Measurements from ENCODE around the gene DNAJC18.

The DNAJC18 gene

DNA sequence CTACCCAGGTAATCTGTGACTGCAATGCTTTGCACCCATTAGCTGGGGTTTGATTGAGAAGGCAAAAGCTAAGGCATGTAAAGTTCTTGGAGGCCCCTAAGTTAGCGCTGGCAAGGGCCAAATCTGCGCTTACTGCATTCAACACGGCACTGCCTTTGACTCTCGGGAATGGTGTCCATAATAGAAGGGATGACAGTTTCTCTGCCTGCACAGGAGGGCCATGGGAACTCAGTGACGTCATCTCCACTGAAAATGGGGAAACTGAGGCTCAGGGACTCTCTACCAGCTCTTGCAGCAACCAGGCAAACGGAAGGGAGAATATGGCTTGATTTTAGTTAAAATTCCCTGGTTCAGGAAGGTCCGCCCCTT, 35.9 kb downstream of the DNAJC18 start:
- DNase-seq (ENCODE audit: low spot score), result no peak

DNA sequence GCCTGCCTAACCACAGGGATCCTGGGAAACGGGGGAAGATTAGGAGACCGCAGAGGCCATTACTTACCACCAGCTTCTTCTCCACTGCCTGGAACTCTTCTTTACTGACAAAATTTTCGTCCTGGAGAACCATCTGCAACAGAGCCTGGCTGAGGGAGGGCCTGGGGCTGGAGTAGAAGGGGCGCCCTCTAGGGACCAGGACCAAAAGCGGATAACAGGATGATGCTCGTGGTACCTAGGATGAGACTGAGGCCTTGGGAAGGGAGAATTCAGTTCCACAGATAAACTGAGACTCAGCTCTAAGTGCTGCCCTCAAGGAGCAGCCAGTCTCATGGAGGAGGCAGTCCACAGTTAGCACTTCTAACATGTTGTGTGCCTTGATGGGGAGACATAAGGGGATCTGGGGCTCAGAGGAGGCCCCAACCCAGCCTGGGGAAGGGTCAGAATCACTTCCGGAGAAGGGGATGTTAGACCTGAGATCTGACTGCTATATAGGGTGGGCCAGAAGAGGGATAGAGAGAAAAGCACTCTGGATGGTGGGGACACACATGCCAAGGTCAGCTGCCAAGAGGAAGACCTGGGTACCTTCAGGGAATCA, 36.7 kb downstream of the DNAJC18 start:
- DNase-seq (ENCODE audit: low spot score), result peak; percentile 23

DNA sequence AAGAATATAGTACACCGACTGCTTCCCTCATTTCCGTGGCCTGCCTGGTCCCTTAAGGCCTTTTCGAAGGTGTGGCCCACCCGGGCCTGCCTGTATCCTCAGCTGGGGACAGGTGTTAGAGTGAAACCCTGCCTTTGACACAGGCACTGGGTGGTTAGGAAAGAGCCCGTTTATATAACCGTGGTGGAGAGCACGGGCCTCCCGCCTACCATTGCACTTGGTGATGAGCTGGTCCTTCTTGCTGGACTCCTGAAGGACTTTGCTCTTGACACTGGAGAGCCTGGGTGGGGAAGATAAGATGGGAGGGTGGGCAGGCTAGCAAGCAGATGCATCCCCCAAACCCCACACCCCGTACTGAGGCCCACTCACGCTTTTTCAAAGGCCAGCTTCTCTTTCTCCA, 37.8 kb downstream of the DNAJC18 start:
- DNase-seq (ENCODE audit: low spot score), result no peak

DNA sequence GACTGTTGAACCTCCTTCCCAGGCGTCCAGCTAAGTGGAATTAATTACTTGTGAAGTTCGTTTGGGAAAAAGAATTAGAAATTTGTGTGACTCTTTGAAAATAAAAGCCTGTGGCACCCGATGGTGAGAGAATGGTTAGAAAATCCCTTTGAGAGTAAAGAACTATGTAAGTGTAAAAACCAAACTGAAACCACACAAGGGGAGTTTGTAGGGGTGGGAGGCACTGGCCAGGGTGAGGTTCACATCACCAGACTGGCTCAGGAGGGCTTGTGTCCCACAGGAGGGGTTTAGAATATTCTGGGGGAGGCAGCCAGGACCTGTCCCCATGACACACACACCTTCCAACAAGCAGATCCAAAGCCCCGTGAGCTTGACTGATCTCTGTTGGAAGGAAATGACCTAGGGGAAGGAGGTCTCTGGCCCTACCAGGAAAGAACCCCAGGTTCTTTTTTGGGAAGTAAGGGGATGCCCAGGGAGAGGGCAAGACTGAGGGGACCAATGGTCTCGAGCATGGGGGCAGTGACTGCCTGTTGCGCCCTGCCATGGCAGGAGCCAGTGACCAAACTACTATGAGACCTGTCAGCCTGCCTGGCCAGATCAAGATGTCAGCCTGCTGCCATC, 39.7 kb downstream of the DNAJC18 start:
- DNase-seq (ENCODE audit: low spot score), result no peak

DNA sequence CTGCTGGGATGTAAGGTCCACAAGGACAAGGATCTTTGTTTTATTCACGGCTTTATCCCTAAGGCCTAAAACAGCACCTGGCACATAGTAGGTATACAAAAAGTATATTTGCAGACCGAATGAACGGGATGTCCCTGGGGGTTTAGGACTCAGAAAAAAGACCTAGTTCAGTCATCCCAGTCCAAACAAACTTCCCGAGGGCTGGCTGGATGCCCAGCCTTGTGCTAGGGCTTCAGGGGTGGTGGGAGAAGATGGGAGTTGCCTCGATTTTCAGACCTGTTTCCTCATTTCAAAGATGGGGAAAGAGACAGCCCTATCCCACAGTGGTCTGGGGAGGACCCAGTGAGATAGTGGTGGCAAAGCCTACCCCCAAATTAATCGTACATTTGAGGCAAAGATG, 41.4 kb downstream of the DNAJC18 start:
- no peak for DNase-seq (ENCODE audit: low spot score)

DNA sequence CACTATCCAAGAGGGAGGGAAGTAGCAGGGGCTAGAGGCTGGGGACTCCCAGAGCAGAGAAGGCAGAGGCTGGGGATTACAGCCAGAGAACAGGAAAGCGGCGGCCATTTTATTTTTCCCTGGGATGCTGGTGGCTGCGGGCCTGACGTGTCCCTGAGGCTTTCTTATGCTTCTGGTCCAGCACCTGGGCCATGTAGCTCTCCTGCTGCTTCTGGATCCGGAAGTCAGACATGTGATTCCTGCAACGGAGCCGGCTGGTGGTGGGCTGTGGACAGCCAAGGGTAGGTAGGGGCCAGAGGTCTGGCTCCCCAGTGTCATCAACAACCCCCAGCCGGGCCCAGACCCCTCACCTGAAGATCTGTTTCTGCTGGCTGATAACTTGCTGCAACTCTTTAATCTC, 42.6 kb downstream of the DNAJC18 start:
- DNase-seq (ENCODE audit: low spot score), result no peak

DNA sequence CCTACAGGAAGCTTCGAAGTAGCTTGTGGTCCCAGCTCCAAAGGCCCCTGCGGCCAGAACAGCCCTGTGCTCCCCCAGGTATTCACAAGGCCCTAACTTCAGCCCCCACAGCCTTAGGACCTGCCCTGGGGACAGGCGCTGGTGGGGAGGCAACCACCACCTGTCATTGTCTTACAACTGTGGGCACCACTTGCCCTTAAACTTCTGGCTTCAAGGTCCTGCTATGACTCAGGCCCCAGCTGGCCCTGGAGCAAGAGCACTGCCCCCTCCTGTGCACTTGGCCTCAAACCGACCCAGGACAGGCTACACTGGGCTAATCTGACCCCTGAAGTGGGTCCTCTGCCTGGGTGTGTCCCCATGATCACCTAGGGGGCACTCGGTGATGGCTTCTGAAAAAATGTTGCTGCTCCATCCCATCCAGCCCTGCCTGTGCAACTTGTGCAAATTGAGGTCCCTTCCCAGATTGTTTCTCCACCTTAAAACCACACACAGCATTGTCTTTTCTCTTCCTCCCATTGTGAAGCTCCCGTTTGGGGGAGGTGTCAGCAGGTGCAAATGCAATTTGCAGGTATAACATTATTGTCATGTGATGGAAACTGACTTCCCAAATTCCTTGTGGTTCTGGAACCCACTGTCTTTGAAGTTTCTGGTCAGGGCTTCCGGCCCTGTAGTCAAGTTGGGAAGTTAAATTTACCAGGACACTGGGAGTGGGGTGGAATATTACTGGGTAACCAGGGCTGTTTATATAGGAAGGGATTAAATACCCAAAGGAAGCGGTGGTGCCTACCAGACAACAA, 43.3 kb downstream of the DNAJC18 start:
- DNase-seq (ENCODE audit: low spot score), result peak; percentile 41

DNA sequence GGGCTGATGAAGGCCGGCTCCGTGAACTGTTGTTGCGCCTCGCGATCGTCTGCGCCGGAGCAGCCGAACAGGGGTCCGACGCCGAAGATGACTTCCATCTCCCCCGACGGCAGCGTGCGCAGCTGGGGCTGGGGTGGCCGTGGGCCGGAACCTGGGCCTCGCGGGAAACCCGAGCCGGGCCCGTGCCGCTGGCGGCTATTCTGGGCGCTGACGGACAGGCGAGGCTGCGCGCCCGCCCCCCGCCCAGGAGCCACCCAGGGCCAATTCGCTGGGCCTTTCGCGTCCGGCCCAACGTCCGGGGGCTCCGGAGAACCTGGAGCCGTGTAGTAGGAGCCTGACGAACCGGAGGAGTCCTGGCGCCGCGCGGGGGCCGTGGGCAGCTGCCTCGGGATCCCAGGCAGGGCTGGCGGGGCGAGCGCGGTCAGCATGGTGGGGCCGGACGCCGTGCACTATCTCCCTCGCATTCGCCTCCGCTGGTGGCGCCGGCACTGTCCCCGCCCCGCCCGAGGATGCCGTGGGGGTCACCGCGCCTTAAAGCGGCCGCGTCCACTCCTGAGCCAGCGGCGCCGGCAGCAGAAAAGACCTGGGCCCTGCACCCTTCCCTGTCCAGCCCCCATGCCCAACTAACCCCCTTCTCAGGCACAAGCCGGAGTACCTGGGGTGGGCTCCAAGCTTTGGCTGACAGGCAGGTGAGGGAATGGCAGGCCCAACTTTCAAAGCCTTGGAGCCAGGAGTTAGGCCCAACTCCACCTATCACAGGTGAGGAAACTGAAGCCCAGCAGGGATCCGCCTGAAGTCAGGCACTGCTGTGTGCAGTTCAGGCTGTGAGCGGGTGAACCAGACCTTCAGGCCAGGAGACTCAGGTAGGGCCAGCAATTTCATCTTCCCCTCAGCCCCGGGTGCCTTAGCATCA, 44.4 kb downstream of the DNAJC18 start, which contains the start of gene PROB1:
Gene PROB1 (minus strand): TSS at position 451 of the 913 bp plus-strand sequence. CDS start 23 bp downstream, at position 428.
- no peak for DNase-seq (ENCODE audit: low spot score)

DNA sequence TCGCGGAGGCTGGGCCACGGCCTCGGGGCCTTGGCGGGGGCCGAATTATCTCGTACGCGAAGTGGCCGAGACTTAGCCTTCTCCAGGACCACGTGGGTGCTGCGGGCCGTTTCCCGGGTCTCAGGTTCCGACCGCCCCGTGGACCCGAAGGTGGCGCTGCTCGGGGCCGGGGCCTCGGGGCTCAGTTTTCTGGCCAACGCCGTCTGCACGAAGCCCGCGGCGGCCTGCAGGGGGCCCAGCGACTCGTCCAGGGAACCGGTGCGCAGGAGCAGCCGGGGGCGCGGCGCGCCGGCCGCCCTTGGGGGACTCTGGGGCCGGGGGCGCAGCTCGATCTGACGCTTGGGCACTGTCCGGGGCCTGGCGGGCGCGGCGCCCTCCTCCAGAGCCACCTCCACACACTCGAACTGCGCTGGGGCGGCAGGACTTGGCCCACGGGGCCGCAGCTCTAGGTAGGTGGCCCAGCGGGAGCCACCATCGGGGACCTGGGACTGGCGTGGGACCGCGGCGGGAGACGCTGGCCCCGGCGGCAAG, 45.1 kb downstream of the DNAJC18 start:
- DNase-seq (ENCODE audit: low spot score), result no peak

DNA sequence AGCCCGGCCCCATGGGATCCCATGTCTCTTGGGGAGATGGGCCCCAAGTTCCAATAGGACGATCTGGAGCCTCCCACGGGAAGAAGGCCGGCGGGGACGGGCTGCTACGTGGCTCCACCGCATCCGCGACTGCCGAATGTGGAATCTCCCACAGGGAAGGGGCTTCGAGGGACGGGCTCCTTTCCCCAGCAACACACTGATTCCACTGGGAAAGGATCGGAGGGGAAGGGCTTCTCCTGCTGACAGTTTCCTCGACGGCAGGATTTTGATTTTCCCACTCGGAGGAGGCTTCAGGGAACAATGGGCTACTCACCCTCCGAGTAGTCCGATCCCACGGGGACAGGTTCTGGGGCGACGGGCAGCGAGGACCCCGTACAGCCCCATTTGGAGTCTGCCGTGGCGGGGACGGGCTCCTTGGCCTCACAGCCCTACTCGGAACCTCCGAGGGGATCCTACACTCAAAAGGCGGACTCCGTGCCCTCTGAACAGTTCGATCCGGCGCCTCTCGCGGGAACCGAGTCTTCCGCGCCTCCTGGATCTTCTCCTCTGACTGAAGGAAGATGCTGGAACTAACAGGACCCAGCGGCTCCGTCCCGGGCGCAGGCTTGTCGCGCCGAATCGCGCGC, 45.7 kb downstream of the DNAJC18 start:
- DNase-seq (ENCODE audit: low spot score), result no peak

DNA sequence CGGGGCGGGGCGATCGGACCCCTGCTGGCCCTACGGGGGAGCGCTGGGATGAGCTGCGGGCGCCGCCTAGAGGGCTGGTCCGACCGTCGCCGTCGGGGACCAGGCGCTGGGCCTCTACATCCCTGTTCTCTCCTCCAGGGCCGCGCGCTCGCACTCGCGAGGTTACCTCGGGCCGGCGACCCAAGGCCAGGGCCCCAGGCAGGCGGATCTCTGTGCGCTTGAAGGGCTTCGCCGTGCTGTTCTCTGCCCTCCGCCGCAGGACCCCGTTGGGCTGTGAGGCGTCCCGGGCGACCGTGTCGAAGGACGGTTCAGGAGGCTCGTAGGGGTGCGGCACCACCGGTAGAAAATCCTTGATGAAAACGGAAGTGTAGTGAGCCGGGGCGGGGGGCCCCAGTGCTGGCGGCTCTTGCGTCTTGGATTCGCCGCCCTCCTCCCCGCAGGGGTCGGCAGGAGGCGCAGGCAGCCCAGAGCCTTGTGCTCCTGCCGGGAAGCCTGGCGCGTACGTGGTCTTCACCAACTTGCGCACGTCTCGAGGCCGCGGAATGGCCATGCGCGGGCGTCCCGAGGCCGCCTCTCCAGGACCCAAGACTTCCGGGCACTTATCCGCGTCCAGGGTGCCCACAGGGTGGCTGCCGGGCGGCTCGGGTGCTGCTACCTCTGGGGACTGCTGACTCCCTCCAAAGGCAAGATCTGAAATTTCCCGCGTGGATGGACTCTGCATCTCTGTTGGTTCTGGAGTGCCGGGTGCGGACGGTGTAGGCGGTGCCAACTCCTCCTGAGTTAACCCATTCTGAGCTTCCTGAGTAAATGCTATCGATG, 46.4 kb downstream of the DNAJC18 start:
- DNase-seq (ENCODE audit: low spot score), result peak; percentile 80

DNA sequence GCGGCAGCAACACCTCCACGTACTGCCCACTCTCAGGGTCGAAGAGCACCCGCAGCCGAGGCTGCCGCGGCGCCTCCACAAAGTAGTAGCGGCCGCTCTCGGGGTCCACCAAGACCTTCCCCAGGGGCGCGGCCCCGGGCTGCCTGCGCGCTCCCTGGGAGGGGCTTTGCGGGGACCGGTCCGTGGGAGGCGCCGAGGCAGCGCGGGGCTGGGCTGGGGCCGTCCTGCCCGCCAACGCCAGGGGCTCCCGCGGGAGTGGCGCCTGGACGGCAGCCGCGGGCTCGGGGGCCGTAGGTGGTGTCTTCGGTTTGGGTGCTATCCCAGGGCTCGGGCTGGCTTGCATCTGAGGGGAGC, 47.0 kb downstream of the DNAJC18 start:
- DNase-seq (ENCODE audit: low spot score), result no peak

DNA sequence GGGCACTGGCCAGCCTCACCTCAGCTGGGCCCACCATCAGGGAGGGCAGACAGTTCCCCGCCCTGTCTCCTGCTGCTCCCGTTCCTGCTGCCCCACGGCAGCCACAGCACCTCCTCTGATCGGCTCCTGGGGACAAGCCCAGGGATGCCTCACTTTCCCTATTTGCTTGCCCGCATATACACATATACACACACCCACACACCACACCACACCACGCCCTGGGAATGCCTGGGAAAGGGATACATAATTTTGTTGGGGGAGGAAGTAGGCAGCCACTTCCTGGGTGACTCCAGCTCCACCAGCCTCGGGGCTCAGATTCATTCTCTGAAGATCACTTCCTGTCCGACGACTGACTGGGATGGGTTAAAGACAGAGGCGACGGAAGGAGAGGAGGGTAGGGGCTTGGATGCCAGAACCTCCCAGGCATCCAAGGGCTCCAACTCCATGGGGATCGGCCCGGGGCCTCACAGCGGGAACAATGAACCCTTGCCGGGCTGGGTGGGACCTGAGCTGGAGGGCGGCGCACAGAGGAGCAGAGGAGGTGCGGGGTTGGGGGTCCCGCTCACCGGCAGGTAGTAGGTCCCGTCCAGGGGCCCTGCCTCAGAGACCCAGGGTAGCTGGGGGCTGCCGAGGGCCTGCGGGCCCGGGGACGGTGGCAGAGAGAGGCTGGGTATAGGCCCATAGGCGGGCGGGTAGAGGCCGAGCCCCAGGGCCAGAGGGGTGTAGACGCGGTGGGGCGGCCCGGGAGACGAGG, 47.6 kb downstream of the DNAJC18 start:
- DNase-seq (ENCODE audit: low spot score), result peak; percentile 89

DNA sequence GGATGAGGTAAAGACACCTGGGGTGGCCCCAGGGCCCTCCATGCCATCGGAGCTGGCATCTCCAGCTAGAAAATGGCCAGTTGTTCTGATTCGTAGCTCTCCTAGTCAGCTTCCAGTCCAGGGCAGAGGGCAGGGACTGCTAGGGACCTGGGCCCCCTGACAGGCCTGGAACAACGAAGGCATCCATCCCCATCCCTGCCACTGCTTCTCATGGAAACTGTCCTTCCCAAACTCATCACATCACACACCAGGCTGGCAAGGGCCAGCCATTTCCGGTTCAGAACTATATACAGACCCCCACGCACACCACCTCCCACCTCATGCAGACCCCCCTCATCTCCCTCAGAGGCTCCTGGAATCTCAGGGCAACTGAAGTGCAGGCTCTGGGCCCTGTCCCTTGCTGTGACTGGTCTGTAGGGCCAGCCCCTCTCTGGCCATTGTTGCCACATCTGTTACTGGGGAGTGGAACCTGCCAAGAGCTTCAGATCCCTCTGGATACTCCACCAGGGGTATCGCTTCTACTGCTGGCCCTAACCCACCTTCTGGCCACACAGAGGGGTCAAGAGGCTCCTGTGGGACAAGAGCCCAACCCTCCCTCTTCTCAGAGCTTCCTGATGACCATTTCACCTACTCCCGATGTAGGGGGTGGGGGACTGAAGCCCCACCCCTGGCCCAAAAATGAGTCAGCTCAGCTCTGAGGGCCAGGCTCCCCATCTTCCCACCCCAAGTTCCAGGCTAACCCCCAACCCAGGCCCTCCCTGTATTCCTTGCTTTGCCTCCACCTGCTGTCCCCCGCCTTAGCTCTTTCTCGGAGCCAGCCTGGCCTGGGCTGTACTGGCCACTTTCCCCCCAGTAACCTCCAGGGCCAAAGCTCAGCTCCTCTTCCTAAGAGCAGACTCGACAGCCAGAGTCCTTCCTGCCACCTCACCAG, 48.4 kb downstream of the DNAJC18 start:
- DNase-seq (ENCODE audit: low spot score), result no peak

DNA sequence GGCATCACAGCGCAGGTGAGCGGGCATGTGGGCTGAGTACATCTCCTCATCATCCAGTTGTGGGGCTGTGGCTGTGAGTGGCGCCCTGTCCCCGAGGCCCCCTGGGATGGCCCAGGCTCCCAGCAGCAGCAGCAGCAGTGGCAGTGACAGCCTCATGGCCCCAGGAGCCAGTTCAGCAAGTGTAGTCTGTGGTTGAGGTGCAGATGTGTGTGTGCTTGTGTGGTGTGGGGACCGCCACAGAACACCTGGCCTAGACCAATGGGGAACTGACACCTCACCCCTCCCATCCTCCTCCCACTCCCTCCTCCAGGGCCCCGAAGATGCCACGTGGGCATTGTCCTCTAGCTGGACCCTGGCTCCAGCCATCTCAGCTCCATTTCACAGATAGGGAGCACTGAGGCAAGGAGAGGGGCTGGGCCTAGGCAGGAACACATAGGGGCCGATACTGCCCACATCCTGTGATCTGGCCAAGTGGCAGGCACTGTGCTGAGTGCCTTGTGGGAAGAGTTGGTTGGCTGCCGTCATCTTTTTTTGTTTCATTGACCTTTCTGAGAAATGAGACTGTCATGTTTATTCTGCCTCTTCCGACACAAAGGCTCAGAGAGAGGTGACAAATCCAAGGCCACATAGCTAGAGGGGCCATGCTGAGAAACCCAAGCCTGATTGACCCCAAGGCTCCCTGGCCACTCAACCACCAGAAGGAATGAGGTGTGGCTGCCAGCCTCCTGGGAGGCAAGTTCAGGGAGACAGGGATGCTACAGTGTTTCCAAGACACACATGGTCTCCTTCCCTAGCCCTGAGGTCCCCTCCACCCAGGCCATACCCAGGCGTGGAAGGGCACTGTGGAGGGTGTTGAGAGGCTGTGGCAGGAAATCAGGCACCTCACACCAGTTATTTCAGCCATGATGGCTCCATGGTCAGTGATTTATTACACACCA, 49.4 kb downstream of the DNAJC18 start, which contains the start of gene MZB1:
Gene MZB1 (minus strand): TSS at position 213 of the 938 bp plus-strand sequence. CDS start 57 bp downstream, at position 156.
- DNase-seq (ENCODE audit: low spot score), result no peak

DNA sequence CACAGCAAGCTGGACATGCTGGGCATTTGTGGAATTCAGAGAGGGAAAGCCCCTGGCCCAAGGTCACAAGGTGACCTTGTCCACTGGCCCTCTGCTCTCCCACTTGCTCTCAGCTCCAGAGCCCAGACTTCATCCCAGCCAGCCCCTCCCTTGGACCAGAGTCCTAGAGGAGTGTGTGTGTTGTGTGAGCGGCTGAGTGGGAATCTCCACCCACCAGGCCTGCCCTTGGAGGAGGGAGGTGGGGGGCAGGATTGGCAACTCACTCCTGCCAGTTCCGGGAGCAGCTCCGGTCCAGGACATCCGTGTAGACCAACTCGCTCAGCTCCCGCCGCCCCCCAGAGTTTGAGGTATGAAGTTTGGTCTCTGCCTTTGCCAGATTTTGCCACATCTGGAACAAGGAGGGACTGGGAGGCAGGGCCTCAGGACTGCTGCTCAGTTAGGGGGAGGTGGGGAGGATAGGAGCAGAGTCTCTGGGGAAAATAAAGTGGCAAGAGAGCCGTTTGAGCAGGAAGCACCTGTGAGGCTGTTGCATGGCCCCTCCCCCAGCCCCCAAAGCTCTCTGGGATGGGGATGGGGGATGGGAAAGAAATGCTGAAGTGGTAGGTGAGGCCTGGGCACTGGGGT, 51.0 kb downstream of the DNAJC18 start:
- DNase-seq (ENCODE audit: low spot score), result no peak

DNA sequence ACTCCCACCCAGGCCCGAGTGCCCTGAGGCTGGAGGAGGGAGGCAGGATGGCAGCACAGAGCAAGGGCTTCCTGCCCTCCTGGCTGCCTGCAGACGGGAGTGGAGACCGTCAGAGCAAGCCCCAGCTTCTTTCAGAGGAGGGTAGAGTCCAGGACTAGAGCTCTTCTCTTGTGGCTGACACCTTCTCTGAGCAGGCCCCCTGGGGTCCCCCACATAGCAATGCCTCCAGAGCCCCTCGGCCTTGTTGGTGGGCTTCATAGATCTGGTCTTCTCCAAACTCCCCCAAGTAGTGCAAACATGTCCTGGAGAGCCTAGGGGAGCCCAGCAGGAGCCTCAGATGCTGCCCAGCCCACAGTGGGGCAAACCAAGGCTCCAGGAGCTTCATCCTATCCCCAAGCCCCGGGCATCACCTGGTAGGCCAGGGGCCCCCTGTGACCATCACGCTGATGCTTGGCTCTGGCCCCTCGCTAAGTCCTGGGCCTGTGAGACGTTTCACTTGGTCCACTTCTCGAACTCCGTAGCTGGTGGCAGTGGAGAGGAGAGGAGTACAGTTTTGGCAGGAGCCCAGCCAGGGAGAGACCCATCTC, 51.6 kb downstream of the DNAJC18 start:
- no peak for DNase-seq (ENCODE audit: low spot score)

Data from RKO (cell line).